Mesodermal cell (in vitro differentiated cells): ENCODE measurements around the gene ZNF90.
"Not testable (repeated sequence)": the region's sequence is repeated elsewhere in the genome, so short reads cannot be mapped to it uniquely, and the experiment has no call there.

Experiments used
- H3K27ac ChIP-seq: 2 replicates; pipeline ENCODE4 v1.7.0; 2013; ENCODE audit warnings: mild to moderate bottlenecking, low read depth, low read length, moderate library complexity; ENCODE audit not compliant: severe bottlenecking
- H3K36me3 ChIP-seq: 2 replicates; pipeline ENCODE4 v1.7.1; 2013; ENCODE audit warnings: mild to moderate bottlenecking, low read length, moderate library complexity; ENCODE audit not compliant: control insufficient read depth, insufficient read depth
- H3K4me1 ChIP-seq: one replicate; pipeline ENCODE4 v1.7.1; 2013; ENCODE audit warnings: mild to moderate bottlenecking, low read length; ENCODE audit not compliant: insufficient read depth, control insufficient read depth, poor library complexity, severe bottlenecking
- H3K4me3 ChIP-seq: 2 replicates; pipeline ENCODE4 v1.7.0; 2013; ENCODE audit warnings: low read length, control low read depth, mild to moderate bottlenecking; ENCODE audit not compliant: insufficient read depth, poor library complexity, severe bottlenecking; ENCODE audit errors: extremely low read depth
- H3K9me3 ChIP-seq: 2 replicates; pipeline ENCODE4 v1.7.1; 2013; ENCODE audit warnings: mild to moderate bottlenecking, low read length, moderate library complexity; ENCODE audit not compliant: control insufficient read depth
- WGBS, 2 experiments: methylation state at CpG; one replicate each; pipeline ENCODE4 v1.1.5; 2013; ENCODE audit warnings: missing lambda C conversion rate in 2 of 2; ENCODE audit not compliant: insufficient coverage in 2 of 2; 5-methylcytosine and 5-hydroxymethylcytosine counted together

The ZNF90 gene

DNA sequence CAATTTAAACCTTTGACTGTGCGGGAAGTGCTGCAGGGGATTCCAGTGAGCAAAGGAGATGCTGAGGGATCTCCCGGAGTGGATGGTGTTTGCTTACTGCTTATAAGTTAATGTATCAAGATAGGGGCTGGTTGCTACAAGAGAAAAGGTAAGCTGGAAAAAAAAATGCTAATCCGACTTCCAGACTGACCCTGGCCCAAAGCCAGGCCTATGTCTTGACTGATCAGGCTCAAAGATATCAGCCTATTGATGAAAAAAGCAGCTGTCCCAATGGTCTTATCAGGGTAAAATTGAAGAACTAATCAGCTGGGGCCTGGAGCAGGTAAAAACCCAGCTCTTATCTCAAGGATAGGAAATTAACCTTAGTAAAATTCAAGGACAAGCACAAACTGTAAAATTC lies 10.9 kb upstream of the ZNF90 start:
- 86 to 90% methylated on average over 3 of the region's 3 CpGs for WGBS, 2 experiments
- Histone ChIP-seq H3K4me1 (no peaks in the 10 kb centered on the region), H3K9me3 (peaks cover 4% of the 10 kb centered on the region), H3K27ac (no peak overlapping the region), H3K36me3 (no peaks in the 10 kb centered on the region), H3K4me3 (no peak overlapping the region)

DNA sequence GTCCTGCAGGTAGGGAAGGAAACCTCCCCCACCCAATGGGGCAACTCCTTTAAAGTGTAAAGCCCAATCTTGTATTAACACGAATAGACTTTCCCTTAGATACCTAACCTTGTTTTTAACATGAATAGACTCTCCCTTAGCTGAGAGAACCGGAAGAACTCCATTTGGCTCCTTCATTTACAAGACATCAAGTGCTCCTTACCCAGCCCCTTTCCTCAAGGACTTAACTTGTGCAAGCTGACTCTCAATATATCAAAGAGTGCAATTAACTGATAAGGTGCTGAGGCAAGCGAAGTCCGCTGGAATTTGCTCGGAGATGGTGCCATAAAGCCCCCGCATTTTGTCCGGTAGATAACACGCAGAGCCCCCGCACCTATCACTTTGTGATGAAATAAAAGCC lies 9.9 kb upstream of the ZNF90 start:
- 48% methylated on average over 7 to 8 of the region's 9 CpGs for WGBS, 2 experiments
- H3K9me3 ChIP-seq = peaks cover 4% of the 10 kb centered on the region
- H3K27ac ChIP-seq = no peak overlapping the region
- H3K4me3 ChIP-seq = no peak overlapping the region
- no peaks in the 10 kb centered on the region for H3K36me3 ChIP-seq
- no peaks in the 10 kb centered on the region for H3K4me1 ChIP-seq

DNA sequence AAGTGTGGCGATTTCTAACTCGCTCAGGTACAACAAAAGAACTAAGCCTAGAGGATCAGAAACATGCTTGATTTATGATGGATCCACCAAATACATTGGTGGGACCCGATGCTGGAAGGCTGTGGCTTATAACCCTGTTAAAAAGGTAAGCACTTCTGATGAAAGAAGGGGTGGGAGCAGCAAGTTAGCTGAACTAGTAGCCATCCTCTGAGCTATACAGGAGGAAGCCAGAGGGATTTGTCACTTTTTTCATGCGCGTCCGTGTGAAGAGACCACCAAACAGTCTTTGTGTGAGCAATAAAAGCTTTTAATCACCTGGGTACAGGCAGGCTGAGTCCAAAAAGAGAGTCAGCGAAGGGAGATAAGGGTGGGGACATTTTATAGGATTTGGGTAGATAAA lies 9.2 kb upstream of the ZNF90 start:
- H3K36me3 ChIP-seq, H3K4me3 ChIP-seq, H3K9me3 ChIP-seq, H3K4me1 ChIP-seq, H3K27ac ChIP-seq: not testable (repeated sequence)
- 55 to 59% methylated on average over 7 of the region's 7 CpGs for WGBS, 2 experiments

- H3K4me1 ChIP-seq = no peaks in the 10 kb centered on the region
- WGBS, 2 experiments = 80 to 83% methylated on average over 1 to 2 of the region's 2 CpGs
Measured at GRCh38 chr19:20070691-20071090, 7.1 kb upstream of the ZNF90 start.

DNA sequence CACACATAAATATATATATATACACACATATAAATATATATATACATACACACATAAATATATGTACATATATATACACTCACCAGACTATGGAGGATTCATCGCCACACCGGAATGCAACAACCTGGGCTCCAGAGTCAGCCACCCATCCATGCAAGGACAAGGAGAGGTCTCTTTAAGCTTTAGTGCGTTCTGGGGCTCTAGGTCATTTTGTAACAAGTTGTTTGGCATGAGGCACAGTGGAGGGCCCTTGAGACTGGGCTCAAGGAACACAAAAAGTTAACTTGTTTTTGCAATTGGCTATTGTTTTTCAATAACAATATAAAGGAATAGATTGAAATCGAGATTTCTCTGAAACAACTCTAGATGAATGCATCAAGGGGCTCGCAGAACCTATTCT lies 4.9 kb upstream of the ZNF90 start:
- Histone ChIP-seq H3K36me3 (no peaks in the 10 kb centered on the region), H3K4me1 (no peaks in the 10 kb centered on the region), H3K27ac (no peak overlapping the region), H3K4me3 (no peak overlapping the region), H3K9me3 (peaks cover 4% of the 10 kb centered on the region)
- WGBS, 2 experiments = 80 to 100% methylated on average over 1 to 2 of the region's 5 CpGs

More at GRCh38 chr19:20070691-20071090, 7.1 kb upstream of the ZNF90 start:
- no peak overlapping the region for H3K4me3 ChIP-seq
- no peak overlapping the region for H3K27ac ChIP-seq
- peaks cover 4% of the 10 kb centered on the region for H3K9me3 ChIP-seq
- H3K36me3 ChIP-seq = no peaks in the 10 kb centered on the region

DNA sequence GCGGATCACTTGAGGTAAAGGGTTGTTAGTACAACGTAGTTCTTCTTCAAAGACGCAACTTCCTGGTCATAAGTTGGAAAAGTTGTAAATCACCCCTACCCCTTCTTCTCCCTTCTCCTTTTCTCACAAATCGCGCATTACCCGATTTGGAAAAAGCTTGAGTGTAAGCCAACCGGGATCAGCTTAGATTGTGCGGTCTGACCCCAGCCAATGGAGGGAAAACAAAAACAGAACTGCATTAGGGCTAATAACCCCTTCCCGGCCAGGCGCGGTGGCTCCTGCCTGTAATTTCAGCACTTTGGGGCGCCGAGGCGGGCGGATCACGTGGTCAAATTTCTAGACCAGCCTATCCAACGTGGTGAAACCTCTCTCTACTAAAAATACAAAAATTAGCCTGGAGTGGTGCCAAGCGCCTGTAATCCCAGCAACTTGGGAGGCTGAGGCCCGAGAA lies 806 bp downstream of the ZNF90 start:
- peaks cover 27% of the 10 kb centered on the region for H3K36me3 ChIP-seq
- H3K4me1 ChIP-seq = peaks cover 8% of the 10 kb centered on the region
- 0 to 1% methylated on average over 14 to 16 of the region's 19 CpGs for WGBS, 2 experiments
- H3K4me3 ChIP-seq = peak overlapping the region; percentile 73
- peaks cover 18% of the 10 kb centered on the region for H3K9me3 ChIP-seq
- peak overlapping the region; percentile 88 for H3K27ac ChIP-seq

DNA sequence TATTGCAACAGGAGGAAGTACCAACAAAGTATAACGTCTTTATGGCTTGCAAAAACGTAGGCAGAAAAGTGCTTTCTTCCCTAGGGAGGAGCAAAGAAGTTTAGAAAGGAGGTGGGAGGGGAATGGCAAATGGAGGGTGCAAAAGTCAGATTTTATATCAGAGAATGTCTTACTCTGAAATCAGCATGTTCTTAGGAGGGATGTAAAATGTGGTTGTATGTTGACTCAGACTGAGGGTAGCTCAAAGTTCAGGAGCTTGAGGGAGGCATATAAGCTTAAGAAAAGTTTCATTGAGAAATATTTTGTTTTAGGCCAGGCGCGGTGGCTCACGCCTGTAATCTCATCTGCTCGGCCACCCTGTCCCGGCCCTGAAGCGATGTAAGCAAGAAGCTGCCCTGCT lies 1.7 kb downstream of the ZNF90 start:
- Histone ChIP-seq H3K36me3 (peaks cover 30% of the 10 kb centered on the region), H3K4me1 (peaks cover 8% of the 10 kb centered on the region), H3K4me3 (peak overlapping the region; percentile 73), H3K27ac (no peak overlapping the region), H3K9me3 (peaks cover 20% of the 10 kb centered on the region)
- 56 to 61% methylated on average over 8 of the region's 8 CpGs for WGBS, 2 experiments

DNA sequence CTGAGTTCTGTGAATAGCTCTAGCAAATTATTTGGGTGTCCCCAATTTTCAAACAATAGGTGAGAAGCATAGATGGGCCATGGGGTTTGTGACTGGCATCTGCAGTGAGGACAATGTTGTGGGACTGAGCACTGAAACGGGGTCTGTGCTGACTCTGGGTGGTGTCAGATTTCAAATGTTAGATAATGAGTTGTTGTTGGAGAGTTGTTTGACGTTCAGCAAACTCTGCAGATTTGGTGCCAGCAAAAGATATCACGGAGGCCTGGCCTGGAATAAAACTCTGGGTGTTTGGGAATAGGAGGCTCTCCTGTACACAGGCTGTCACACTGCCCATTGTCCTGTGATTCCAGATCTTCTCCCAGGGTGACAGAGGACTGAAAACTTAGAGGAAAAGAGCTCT lies 2.9 kb downstream of the ZNF90 start:
- Histone ChIP-seq H3K4me1 (peaks cover 8% of the 10 kb centered on the region), H3K4me3 (no peak overlapping the region), H3K27ac (no peak overlapping the region), H3K9me3 (peaks cover 29% of the 10 kb centered on the region), H3K36me3 (peaks cover 39% of the 10 kb centered on the region)
- WGBS, 2 experiments = 51 to 69% methylated on average over 3 of the region's 3 CpGs

DNA sequence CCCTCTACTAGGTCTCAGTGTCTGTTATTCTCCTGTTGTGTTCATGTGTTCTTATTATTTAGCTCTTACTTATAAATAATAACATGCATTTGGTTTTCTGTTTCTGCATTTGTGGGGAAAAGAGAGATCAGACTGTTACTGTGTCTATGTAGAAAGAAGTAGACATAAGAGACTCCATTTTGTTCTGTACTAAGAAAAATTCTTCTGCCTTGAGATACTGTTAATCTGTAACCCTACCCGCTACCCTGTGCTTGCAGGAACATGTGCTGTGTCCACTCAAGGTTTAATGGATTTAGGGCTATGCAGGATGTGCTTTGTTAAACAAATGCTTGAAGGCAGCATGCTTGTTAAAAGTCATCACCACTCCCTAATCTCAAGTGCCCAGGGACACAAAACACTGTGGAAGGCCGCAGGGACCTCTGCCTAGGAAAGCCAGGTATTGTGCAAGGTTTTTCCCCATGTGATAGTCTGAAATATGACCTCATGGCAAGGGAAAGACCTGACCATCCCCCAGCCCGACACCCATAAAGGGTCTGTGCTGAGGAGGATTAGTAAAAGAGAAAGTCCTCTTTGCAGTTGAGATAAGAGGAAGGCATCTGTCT lies 4.5 kb downstream of the ZNF90 start:
- Histone ChIP-seq H3K36me3 (peaks cover 52% of the 10 kb centered on the region), H3K9me3 (peaks cover 34% of the 10 kb centered on the region), H3K27ac (peak overlapping the region; percentile 59)
- 20 to 35% methylated on average over 1 to 2 of the region's 3 CpGs for WGBS, 2 experiments
- H3K4me3 ChIP-seq, H3K4me1 ChIP-seq: not testable (repeated sequence)

GRCh38 chr19:20082876-20083275 lies 5.1 kb downstream of the ZNF90 start:
- WGBS, 2 experiments = 43 to 70% methylated on average over 2 of the region's 7 CpGs

GRCh38 chr19:20102097-20102496 lies 24.3 kb downstream of the ZNF90 start:
- WGBS, 2 experiments = 95 to 100% methylated on average over 3 of the region's 3 CpGs
- H3K36me3 ChIP-seq = peaks cover 87% of the 10 kb centered on the region
- no peak overlapping the region for H3K27ac ChIP-seq
- H3K4me3 ChIP-seq = no peak overlapping the region
- no peaks in the 10 kb centered on the region for H3K4me1 ChIP-seq
- H3K9me3 ChIP-seq = peaks cover 69% of the 10 kb centered on the region

More at GRCh38 chr19:20082876-20083275, 5.1 kb downstream of the ZNF90 start:
- H3K4me3 ChIP-seq, H3K4me1 ChIP-seq: not testable (repeated sequence)
- peaks cover 55% of the 10 kb centered on the region for H3K36me3 ChIP-seq
- H3K27ac ChIP-seq = peak overlapping the region; percentile 36
- H3K9me3 ChIP-seq = peaks cover 39% of the 10 kb centered on the region
